ENCODE data around the gene ADGRG2.

ADGRG2 gene

GRCh38 chrX:19005909-19006308 is 116.4 kb downstream of the ADGRG2 start:
- DNase-seq (ENCODE audit: extremely low spot score) = no peak
- TF ChIP-seq FOXK2 (IDR thresholded peaks at IDR 0.05) = no peak
- no peak for TF ChIP-seq BHLHE40 (IDR thresholded peaks at IDR 0.05; ENCODE audit: borderline replicate concordance)
- no peak for TF ChIP-seq HDGF (IDR thresholded peaks at IDR 0.05; ENCODE audit: borderline replicate concordance)
- TF ChIP-seq FOXM1 (IDR thresholded peaks at IDR 0.05; ENCODE audit: borderline replicate concordance) = no peak
- TF ChIP-seq LEF1 (IDR thresholded peaks at IDR 0.05; ENCODE audit: borderline replicate concordance) = no peak
- TF ChIP-seq SUZ12 (IDR thresholded peaks at IDR 0.05) = no peak
- TF ChIP-seq SP1 (IDR thresholded peaks at IDR 0.05) = no peak
- TF ChIP-seq TARDBP (IDR thresholded peaks at IDR 0.05) = no peak
- no peak for TF ChIP-seq FOXA1 (IDR thresholded peaks at IDR 0.05)
- no peak for TF ChIP-seq CTBP1 (IDR thresholded peaks at IDR 0.05; ENCODE audit: borderline replicate concordance)
- TF ChIP-seq, protein P1, sequence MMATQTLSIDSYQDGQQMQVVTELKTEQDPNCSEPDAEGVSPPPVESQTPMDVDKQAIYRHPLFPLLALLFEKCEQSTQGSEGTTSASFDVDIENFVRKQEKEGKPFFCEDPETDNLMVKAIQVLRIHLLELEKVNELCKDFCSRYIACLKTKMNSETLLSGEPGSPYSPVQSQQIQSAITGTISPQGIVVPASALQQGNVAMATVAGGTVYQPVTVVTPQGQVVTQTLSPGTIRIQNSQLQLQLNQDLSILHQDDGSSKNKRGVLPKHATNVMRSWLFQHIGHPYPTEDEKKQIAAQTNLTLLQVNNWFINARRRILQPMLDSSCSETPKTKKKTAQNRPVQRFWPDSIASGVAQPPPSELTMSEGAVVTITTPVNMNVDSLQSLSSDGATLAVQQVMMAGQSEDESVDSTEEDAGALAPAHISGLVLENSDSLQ (IDR thresholded peaks at IDR 0.05) = no peak
- no peak for TF ChIP-seq ZNF384 (IDR thresholded peaks at IDR 0.05)
- no peak for TF ChIP-seq L3MBTL2 (conservative IDR thresholded peaks at IDR 0.05)
- no peak for TF ChIP-seq ARNT (IDR thresholded peaks at IDR 0.05)
- no peak for TF ChIP-seq NFRKB (IDR thresholded peaks at IDR 0.05)
- no peak for TF ChIP-seq ELF4 (IDR thresholded peaks at IDR 0.05)
- CTCF ChIA-PET = no interaction called here
- POLR2A ChIA-PET = no interaction called here

DNA sequence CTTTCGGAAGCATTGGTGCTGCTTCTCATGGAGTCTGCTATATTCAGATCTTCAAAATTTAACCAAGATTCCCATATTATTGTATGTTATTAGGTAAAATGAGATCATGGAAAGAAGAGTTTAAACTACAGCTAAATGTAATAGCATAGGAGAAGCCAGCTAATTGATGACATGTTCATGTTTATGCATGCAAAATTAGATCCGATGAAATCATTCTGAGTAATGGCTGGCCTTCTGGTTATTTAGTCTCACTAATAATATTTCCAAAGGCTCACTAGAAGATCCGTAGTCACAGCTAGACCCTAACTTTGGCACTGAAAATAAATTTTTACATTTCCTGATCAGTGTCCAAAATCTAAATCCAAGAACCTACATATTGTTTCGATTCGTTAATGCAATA is 118.5 kb downstream of the ADGRG2 start:
- ChIA-PET POLR2A (no interaction called here), CTCF (no interaction called here)
- TF ChIP-seq TARDBP (IDR thresholded peaks at IDR 0.05) (no peak), NFRKB (IDR thresholded peaks at IDR 0.05) (no peak), L3MBTL2 (conservative IDR thresholded peaks at IDR 0.05) (no peak), ELF4 (IDR thresholded peaks at IDR 0.05) (no peak), ARNT (IDR thresholded peaks at IDR 0.05) (no peak), SP1 (IDR thresholded peaks at IDR 0.05) (no peak), SUZ12 (IDR thresholded peaks at IDR 0.05) (no peak), BHLHE40 (IDR thresholded peaks at IDR 0.05; ENCODE audit: borderline replicate concordance) (no peak), FOXK2 (IDR thresholded peaks at IDR 0.05) (no peak), CTBP1 (IDR thresholded peaks at IDR 0.05; ENCODE audit: borderline replicate concordance) (no peak), ZNF384 (IDR thresholded peaks at IDR 0.05) (no peak), FOXA1 (IDR thresholded peaks at IDR 0.05) (no peak), FOXM1 (IDR thresholded peaks at IDR 0.05; ENCODE audit: borderline replicate concordance) (no peak), HDGF (IDR thresholded peaks at IDR 0.05; ENCODE audit: borderline replicate concordance) (no peak)
- TF ChIP-seq, protein P1 (IDR thresholded peaks at IDR 0.05) = no peak
- no peak for DNase-seq (ENCODE audit: extremely low spot score)

- DNase-seq (ENCODE audit: extremely low spot score) = no peak
- POLR2A ChIA-PET = no interaction called here
- CTCF ChIA-PET = no interaction called here
- TF ChIP-seq SUZ12 (IDR thresholded peaks at IDR 0.05) = no peak
- no peak for TF ChIP-seq HDGF (IDR thresholded peaks at IDR 0.05; ENCODE audit: borderline replicate concordance)
- TF ChIP-seq LEF1 (IDR thresholded peaks at IDR 0.05; ENCODE audit: borderline replicate concordance) = no peak
- TF ChIP-seq ZNF384 (IDR thresholded peaks at IDR 0.05) = no peak
- TF ChIP-seq NFRKB (IDR thresholded peaks at IDR 0.05) = no peak
These were observed 123.6 kb downstream of the ADGRG2 start for GRCh38 chrX:18998653-18999052.

DNA sequence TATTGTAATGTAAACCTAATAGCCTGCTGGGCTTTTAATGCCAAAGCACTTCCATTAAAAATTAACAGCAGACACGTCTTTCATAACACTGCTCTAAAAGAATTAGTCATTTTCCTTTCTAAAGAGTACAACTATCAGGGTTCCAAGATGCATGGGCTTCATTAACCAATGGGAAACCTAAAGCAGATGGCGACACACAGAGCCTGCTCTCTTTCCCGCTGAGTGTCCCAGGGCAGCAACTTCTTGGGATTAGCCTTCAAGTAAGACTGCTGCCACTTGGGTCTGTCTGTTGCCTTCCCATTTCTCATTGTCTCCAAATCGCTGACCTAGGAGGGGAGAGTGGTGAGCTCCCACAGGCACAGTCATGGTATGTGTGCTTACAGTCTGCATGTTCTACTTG is 124.4 kb downstream of the ADGRG2 start:
- DNase-seq (ENCODE audit: extremely low spot score) = no peak
- ChIA-PET POLR2A (no interaction called here), CTCF (no interaction called here)
- no peak for TF ChIP-seq NFRKB (IDR thresholded peaks at IDR 0.05)
- no peak for TF ChIP-seq L3MBTL2 (conservative IDR thresholded peaks at IDR 0.05)
- TF ChIP-seq ZNF384 (IDR thresholded peaks at IDR 0.05) = no peak
- no peak for TF ChIP-seq LEF1 (IDR thresholded peaks at IDR 0.05; ENCODE audit: borderline replicate concordance)
- no peak for TF ChIP-seq ARNT (IDR thresholded peaks at IDR 0.05)
- TF ChIP-seq CTBP1 (IDR thresholded peaks at IDR 0.05; ENCODE audit: borderline replicate concordance) = no peak
- no peak for TF ChIP-seq BHLHE40 (IDR thresholded peaks at IDR 0.05; ENCODE audit: borderline replicate concordance)
- no peak for TF ChIP-seq SP1 (IDR thresholded peaks at IDR 0.05)
- no peak for TF ChIP-seq FOXA1 (IDR thresholded peaks at IDR 0.05)
- TF ChIP-seq SUZ12 (IDR thresholded peaks at IDR 0.05) = no peak
- no peak for TF ChIP-seq ELF4 (IDR thresholded peaks at IDR 0.05)
- TF ChIP-seq, protein P1 (IDR thresholded peaks at IDR 0.05) = no peak
- no peak for TF ChIP-seq TARDBP (IDR thresholded peaks at IDR 0.05)
- TF ChIP-seq HDGF (IDR thresholded peaks at IDR 0.05; ENCODE audit: borderline replicate concordance) = no peak
- TF ChIP-seq FOXK2 (IDR thresholded peaks at IDR 0.05) = no peak

- CTCF ChIA-PET = no interaction called here
- POLR2A ChIA-PET = no interaction called here
- TF ChIP-seq HDGF (IDR thresholded peaks at IDR 0.05; ENCODE audit: borderline replicate concordance) (no peak), FOXA1 (IDR thresholded peaks at IDR 0.05) (no peak), FOXM1 (IDR thresholded peaks at IDR 0.05; ENCODE audit: borderline replicate concordance) (no peak), CTBP1 (IDR thresholded peaks at IDR 0.05; ENCODE audit: borderline replicate concordance) (no peak), ELF4 (IDR thresholded peaks at IDR 0.05) (no peak), TARDBP (IDR thresholded peaks at IDR 0.05) (no peak), BHLHE40 (IDR thresholded peaks at IDR 0.05; ENCODE audit: borderline replicate concordance) (no peak), L3MBTL2 (conservative IDR thresholded peaks at IDR 0.05) (no peak), NFRKB (IDR thresholded peaks at IDR 0.05) (no peak), ARNT (IDR thresholded peaks at IDR 0.05) (no peak), SUZ12 (IDR thresholded peaks at IDR 0.05) (no peak)
- DNase-seq (ENCODE audit: extremely low spot score) = no peak
These were observed 125.7 kb downstream of the ADGRG2 start for GRCh38 chrX:18996536-18996935.

DNA sequence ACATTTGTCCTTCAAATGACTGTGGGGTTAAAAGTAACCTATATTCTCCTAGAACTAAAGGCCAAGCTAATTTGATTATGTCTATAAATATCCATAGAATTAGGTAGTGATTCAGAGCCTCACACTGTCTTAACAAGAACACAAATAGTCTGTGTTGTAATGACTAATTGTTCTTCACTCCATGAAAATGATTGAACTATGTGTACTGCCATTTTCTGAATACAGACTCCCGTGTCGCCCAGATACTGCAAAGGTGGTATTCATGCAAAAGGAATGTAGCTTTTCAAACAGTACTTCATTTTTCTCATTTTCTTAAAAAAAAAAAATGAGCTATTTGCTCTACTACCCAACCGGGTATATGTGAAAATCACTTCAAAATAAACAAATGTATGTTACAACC is 127.0 kb downstream of the ADGRG2 start:
- ChIA-PET POLR2A (no interaction called here), CTCF (no interaction called here)
- no peak for DNase-seq (ENCODE audit: extremely low spot score)
- TF ChIP-seq BHLHE40 (IDR thresholded peaks at IDR 0.05; ENCODE audit: borderline replicate concordance) (no peak), FOXK2 (IDR thresholded peaks at IDR 0.05) (no peak), NFRKB (IDR thresholded peaks at IDR 0.05) (no peak), SP1 (IDR thresholded peaks at IDR 0.05) (no peak), ARNT (IDR thresholded peaks at IDR 0.05) (no peak), TARDBP (IDR thresholded peaks at IDR 0.05) (no peak), CTBP1 (IDR thresholded peaks at IDR 0.05; ENCODE audit: borderline replicate concordance) (no peak), ZNF384 (IDR thresholded peaks at IDR 0.05) (no peak), FOXA1 (IDR thresholded peaks at IDR 0.05) (no peak), ELF4 (IDR thresholded peaks at IDR 0.05) (no peak), FOXM1 (IDR thresholded peaks at IDR 0.05; ENCODE audit: borderline replicate concordance) (no peak), HDGF (IDR thresholded peaks at IDR 0.05; ENCODE audit: borderline replicate concordance) (no peak), SUZ12 (IDR thresholded peaks at IDR 0.05) (no peak), L3MBTL2 (conservative IDR thresholded peaks at IDR 0.05) (no peak), LEF1 (IDR thresholded peaks at IDR 0.05; ENCODE audit: borderline replicate concordance) (no peak)
- TF ChIP-seq, protein P1 (IDR thresholded peaks at IDR 0.05) = no peak
